Measurements from ENCODE around the gene AGBL3.

AGBL3 gene

GRCh38 chr7:135184254-135184841 is 198.0 kb downstream of the AGBL3 start:
- no peak for DNase-seq

Measured in hypothalamus (tissue), 51 donors.